NB4 (cell line): ENCODE results near the gene DNAH17.

ENCODE experiments used
- CTCF ChIP-seq: IDR thresholded peaks from one replicate; pipeline ENCODE4 v1.5.1; 2012; ENCODE audit warnings: low read depth, low read length
- MAX ChIP-seq: IDR thresholded peaks from 2 replicates; pipeline ENCODE4 v1.6.1; 2011; ENCODE audit warnings: low read depth, low read length
- MYC ChIP-seq: IDR thresholded peaks from 2 replicates; pipeline ENCODE4 v1.6.1; 2011; ENCODE audit warnings: low read depth, low read length
- POLR2A ChIP-seq: IDR thresholded peaks from 2 replicates; pipeline ENCODE4 v1.6.1; 2011; ENCODE audit warnings: mild to moderate bottlenecking; ENCODE audit not compliant: insufficient read length; ENCODE audit errors: extremely low read depth

DNA sequence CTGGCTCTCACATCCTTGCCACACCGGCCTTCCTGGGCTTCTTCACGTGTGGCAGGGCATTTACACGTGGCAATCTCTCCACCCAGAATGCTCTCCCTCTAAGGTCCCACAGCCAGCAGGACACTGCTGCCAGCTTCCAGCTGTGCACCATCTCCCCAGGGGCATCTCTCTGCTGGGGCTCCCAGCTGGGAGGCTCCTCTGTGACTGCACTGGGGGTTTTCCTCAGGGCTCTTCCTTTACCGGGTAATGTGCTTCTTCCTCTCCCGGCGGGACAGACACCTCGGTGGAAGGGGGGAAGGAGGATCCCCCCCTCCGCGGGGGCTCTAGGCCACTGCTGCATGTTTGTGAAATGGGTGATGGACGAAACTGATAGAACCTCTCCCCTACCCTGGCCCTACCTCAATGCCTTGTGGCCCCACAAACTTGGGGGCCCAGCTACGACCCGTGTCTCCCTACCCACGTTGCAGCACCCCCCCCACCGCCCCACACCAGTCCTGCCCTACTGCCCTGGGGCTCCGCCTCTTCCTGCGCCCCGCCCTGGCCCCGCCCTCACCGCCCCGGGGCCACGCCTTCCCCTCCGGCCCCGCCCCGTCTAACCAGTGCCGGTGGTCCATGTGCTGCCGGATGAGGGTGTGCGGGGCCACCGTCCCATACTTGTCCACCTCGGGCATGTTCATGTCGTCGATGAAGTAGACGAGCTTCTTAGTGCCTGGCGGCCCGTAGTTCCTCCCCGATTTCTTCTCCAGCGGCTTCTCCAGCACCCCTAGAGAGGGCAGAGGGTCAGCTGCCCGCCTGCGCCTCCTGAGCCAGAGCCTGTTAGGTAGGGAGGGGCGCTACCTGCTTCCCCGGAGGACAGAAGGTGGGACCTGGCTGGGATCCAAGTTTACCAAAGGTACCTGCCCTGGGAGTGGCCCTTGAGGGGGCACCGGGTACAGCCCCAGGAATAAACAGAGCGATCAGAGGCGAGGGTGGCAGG, 92.6 kb downstream of the DNAH17 start:
- TF ChIP-seq CTCF (no peak), MAX (no peak), MYC (no peak), POLR2A (no peak)
